Measurements from ENCODE around the gene ST8SIA1.
"Not testable (repeated sequence)": the region's sequence is repeated elsewhere in the genome, so short reads cannot be mapped to it uniquely, and the experiment has no call there.

ST8SIA1 gene

DNA sequence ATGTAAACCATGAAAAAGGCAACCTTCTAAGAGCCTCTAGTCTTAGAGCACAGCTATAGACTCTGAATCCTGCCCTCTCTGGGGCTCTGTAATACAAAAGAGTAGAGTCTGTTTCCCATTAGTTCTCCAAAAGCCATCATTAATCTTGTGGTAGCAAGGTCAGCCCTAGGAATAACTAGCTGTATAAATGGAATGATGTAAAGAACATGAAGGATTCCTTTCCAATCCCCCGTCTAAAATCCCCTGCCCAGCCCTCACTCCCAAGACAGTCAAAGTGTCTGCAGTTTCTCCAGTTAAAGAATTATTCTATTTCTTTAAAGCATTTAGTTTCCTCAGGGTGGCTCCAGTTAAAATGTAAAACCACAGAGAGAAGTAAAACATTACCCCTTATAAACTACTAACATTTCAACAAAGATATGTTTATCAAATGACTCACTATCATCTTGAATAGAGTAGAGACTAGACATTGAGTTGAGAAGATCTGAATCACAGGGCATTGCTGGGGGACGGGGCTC lies 104.2 kb downstream of the ST8SIA1 start:
- DNase-seq, result no peak

DNA sequence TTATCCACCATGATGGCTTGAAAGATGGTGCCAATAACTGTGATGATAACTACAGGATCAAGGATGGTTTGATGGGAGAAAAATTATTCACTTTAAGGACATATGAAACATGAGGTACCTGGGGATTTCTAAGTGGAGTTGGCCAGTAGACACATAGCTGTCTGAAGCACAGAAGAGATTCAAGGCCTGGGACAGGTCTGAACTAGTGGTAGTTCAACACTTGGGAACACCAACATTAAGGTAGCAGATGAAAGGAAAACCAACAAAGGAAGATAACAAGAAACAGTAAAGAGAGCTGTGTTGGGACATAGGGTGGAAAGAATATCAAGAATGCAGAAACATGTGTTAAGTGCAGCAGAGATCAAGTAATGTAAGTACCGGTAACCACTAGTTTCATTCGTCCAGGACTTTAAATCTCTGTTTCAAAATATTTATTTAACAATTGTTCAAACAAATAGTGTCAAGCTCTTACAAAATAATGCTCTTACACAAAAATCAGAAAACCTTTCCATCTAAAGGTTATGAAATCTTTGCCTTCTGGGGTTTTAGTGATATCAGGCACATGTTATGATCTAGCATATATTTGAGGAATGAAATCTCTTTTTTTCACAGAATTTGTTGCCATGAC lies 104.7 kb downstream of the ST8SIA1 start:
- DNase-seq, result no peak

DNA sequence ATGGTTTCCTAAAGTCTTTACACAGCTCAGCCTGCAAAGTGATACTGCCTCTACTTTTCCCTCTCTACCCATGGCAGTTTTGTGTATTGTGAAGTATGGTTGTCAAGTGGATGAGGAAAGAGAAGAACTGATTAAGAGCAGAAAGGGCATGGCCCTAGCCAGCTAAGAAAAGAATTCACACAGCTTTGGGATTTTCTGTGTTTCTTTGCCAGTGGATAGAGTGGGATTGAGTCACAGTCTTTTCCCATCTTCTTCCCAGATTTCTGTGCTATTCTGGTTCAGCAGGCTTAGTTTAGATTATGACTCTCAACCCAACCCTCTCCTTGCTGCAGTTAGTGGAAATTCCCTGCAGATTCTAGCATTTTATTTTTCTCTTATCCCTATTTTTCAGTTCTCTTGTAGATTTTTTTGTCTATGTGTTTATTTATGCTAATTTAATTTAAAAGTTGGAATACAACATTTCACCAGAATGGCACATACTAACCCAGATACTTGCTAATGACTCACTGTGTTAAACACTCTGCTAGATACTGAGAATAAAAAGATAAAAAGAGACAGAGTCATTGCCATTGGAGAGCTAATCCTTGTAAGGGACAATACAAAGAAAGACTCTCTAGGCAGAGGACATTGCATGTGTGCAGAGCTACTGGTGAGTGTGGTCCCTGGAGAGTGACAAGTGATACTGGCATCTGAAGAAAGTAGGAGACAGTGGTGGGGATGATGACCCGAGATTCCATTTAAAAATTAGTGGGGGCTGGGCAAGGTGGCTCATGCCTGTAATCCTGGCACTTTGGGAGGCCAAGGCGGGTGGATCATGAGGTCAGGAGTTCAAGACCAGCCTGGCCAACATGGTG lies 106.3 kb downstream of the ST8SIA1 start:
- no peak for DNase-seq

DNA sequence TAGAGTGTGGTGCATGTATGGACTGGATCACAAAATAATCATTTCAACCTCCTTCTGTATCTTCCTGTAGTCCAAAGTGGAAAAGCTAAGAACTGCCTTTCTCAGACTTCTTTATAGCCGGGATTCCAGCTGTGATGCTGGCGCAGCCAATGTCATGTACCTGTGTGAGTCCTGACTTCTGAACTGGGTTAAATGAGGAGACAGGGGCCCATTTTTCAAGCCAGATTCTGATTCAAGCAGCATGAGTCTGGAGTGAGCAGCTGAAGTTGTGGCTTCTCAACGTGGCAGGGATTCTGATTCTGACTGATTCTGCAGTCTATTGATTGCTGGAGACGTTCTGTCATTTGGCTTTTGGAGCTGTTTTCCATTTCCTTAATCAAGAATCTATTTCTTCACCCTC lies 111.2 kb downstream of the ST8SIA1 start:
- DNase-seq, result no peak

DNA sequence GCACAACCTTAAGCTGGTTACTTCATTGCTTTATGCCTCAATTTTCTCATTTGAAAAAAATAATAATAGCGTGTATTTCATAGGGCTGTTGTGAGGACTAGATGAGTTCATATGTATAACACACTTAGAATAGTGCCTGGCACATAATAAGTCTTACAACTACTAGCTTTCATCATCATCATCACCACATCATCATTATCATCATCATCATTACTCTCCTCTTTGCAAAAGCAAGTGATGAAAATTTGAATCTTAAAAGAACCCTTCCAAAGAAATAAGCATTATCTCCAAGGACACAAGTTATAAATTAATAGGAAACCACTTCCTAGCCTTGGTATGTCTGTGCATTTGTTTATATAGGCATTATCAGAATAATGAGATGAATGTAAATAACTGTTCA lies 117.0 kb downstream of the ST8SIA1 start:
- no peak for DNase-seq

DNA sequence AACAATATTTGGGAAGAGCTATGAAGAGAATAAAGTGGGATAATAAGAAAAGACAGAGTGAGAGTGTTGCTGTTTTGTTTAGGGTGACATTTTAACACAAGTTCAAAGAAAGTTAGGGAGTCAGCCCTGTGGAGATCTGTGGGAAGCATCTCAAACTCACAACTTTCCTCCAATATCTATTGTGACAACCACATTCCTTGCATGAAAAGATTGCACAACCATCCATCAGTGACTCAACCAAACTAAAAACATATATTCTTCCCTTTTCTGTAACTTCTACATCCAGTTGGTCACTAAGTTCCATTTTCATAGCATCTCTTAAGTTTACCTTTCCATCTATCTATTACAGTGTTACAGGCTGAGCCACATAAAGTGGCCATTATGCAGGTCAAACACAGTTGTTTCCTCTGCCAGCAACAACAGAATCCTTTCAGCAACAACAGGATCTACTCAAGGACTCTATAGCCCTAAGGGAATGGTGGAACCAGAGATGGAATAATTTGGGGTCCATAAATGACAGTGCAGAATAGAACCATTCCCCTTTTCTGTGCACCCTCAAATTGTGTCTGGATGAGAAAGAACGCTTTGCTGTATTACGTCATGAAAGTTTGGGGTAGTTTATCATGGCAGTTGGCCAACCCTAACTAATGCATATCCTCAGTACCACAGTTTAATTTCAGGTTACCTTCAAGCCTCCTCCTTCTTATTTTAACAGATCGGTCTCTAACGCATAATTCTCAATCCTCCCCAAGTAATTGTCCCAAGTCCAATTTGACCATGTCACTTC lies 118.8 kb downstream of the ST8SIA1 start:
- no peak for DNase-seq

DNA sequence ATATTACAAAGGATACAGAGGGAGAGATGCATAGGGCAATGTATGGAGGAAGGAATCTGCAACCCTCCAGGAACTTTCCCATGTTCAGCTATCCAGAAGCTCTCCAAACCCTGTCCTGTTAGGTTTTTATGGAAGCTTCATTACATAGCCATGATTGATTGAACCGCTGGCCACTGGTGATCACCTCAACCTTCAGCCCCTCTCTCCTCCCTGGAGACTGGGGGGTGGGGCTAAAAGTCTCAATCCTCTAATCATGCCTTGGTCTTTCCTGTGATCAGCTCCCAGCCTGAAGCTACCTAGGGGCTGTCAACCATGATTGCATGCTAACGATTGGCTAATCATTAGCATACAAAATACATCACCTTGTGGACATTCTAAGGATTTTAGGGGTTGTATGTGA lies 123.4 kb downstream of the ST8SIA1 start:
- DNase-seq, result no peak

DNA sequence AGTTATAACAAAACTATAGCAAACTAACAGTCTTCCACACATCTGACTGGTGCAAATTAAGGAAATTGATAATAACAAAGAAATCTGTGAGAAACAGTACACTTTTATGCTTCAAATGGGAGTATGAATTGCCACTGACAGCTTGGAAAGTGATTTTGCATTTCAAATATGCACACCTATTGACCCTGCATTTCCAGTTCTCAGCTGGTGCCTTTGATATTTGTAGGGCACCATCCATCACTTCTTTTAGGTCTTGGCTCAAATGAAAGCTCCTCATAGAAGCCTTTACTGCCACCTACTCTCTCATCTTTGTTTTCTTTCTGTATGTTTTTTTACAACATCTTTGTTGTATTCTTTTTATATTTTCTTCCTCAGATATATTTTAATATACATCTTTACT lies 125.1 kb downstream of the ST8SIA1 start:
- DNase-seq, result no peak

DNA sequence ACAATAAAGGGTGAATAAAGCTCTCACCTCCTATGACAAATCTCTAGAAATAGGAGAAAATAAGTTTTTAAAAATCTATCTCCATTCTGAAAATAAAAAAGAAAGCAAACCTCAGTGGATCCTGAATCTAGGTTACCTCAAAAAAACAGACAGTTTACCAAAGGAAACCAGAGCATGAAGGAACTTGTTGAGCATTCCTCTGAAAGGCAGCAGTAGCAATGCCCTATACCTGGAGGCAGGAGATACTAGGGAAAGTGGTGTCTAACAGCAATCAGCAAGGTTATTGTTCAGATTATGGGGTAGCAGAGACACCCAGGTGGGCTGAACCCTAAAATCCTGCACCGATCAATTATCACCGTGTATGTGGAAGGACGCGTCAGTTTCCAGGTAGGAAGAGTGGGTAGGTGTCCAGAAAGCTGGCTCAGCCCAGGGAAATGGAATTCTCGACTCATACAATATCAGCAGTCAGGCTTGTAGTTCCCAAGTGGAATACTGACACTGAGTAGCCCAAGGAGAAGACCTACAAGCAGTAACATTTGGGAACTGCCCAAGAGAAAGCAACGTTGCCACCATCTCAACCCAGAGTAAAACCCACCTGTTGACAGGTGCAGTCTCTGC lies 128.3 kb downstream of the ST8SIA1 start:
- DNase-seq, result no peak

DNA sequence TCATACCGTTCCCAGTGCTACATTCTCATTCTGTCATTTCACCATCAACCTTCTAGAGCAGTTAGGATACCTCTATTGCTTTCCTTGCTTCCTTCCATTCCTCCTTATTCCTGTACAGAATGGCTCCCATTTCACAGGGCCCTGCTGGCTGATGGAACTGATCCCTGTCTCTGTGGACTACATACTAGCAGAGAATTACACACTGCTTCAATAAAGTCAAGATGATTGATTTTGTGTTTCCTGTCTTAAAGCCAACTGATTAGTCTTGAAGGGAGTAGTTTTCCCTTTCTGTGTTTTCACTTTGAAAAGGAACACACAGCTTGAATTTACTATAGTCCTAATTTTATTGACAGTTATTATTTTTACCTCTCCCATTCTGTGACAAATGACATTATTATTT lies 130.1 kb downstream of the ST8SIA1 start:
- DNase-seq, result no peak

DNA sequence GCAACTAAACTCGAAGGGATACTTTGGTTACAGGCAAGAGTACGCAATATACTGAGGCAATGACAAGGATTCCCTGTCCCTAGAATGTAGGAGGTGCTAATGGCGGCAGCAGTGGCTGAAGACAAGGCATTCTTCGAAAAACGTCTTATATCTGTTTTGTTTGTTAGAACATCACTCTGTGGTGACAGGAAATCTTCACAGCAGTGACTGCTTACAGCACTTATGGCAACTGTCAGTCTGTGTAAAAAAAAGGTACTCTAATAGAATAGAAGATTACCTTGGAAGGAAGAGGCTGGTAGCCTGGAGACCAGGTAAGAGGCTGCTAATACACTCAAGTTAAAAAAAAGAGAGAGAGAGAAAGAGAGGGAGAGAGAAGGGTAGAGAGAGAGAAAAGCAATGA lies 131.7 kb downstream of the ST8SIA1 start:
- DNase-seq, result no peak

DNA sequence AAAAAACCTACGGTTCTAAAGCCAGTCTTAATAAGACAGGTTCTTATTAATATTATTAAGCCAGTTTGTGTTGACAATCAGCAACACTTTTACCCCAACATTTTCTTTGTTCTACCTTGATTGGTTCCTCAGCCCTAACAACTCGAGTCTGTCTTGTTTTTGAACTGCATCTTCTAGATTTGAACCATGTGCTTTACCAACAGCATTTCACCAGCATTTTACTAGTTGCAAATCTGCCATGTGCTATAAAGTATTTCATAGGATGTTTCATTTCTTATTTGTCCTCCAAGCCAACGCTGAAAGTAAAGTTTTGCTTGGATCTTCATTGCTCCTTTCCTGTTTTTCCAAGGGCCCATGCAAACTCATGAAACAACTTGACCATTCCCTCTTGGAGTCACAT lies 133.4 kb downstream of the ST8SIA1 start:
- no peak for DNase-seq

DNA sequence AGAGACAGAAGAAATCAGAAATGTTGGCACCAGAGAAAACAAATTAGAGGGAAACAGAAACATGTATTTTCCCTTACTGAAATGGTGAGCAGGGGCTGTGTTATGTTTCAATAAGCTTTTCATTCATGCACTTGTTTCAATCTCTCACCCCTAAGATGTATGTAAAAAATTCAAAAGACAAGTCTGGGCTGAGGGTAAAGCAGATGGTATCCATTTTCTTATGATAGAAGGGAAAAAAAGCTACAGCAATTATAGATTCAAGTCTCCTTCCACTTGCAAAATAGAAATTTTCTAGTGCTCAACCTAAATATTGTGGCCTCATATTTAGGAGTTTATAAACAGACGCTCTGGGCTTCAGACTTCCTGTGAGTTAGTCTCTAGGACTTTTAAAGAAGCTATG lies 138.3 kb downstream of the ST8SIA1 start:
- DNase-seq, result no peak

DNA sequence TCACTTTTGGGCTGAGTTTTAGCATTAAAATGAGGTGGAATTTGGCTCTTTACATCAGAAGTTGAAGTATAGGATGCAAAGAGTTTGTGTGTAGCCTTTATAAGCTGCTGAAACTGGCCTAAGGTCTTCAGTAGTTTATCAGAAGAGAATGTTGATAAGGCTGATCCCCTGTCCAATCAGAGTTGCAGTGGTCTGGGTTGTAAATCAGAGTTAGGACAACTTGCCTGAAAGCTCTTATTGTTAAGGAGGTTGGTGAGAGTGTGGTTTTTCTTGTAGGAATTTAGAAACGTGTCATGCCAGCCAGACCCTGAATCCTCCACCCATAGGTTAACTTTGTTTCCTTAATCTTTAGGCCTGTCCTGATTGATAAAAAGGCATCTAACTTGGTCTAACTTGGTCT lies 143.5 kb downstream of the ST8SIA1 start:
- no peak for DNase-seq

DNA sequence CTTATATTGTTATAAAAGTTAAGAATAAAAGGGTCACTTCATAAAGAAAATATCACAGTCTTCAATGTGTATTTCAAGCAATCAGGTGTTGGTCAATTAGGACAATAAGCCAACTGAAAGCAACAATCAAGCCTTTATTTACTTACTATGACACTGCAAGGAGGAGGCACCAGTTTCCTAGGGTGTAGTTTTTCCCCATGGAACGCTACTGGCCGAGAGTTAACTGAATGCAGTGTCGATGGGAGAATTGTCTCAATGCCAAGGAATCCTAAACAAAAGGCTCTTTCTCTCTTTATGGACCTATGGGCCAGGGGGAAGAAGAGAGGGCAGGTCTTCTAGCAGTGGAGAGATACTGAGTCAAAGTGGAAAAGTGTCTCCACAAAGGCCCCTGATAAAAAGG lies 146.1 kb downstream of the ST8SIA1 start:
- no peak for DNase-seq

DNA sequence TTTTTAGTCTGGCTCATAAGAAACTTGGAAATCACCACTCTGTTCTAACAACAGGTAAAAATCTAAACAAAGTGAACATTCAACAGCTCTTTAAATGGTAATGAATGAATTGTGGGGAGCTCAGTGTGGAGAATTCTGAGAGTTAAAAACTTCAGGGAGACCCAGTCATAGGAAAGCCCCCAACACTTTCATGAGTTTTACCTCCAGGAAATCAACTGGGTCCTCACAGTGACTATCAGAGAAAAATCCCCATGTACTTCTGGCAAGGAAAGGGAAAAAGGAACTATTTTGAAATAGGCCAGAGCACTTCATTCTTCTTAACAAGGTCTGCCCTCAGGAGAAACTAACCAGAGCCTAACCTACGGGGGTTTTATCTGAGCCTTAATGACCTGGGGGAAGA lies 153.8 kb downstream of the ST8SIA1 start:
- DNase-seq, result no peak

DNA sequence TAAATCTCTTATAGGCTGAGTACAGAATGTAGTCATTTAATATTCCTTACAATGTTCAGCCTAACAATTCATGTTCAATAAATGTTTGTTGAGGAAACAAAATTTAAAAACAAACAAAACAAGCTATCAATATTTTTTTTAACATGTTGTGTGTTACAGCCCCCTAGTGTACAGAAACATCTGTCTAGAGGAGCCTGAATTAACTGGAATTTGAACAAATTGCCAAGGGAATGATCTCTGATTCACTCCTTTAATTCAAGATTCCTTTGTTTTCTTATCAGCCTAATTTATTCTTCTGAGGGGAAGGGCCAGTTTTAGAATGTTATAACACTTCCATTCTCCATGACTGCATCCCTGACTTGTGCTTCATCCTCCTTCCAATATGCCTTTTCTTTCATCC lies 161.3 kb downstream of the ST8SIA1 start:
- no peak for DNase-seq

DNA sequence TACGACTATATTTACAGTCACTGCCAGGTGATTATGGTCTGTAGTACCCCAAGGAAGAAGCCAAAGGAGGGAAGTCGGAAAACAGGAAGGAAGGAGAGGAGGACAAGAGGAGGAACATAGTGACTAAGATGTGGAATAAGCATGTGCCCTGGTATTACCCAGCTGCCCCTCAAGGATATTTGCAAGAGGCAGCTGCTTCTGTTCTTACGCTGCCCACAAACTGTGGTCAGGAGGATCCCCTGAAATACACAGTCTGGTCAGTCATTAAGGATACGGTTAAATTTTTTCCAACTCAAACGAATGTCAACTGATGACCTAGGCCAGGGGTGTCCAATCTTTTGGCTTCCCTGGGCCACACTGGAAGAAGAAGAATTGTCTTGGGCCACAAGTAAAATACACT lies 162.0 kb downstream of the ST8SIA1 start:
- DNase-seq, result no peak

DNA sequence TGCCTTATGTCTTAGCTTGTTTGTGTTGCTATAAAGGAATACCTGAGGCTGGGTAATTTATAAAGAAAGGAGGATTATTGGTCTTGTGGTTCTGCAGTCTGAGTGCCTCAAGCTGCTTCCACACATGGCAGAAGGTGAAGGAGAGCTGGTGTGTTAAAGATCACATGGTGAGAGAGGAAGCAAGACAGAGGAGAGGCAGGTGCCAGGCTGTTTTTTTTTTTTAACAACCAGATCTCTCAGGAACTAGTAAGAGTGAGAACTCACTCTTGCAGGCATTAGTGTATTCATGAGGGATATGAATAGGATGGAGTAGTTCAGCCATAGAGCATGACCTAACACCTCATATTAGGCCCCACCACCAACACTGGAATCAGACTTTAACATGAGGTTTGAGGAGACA lies 165.1 kb downstream of the ST8SIA1 start:
- no peak for DNase-seq

DNA sequence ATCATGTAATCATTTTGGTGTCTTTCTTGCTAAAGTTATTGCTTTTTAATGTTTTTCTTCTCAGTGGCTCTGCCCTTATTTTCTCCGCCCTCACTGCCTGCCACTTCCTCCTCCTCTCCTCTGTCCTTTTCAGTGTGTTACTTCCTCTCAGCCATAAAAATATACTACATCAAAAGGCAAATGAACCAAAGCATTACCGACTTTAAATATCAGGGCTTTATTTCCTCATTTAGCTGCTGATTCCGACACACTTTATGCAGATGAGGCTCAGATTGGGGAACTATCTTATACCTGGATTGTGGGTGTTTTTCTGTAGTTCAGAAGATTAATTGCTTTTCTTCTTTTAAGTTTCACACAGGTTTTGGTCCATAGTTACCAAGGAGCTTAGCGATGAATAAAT lies 170.4 kb downstream of the ST8SIA1 start:
- peak; percentile 62 for DNase-seq

DNA sequence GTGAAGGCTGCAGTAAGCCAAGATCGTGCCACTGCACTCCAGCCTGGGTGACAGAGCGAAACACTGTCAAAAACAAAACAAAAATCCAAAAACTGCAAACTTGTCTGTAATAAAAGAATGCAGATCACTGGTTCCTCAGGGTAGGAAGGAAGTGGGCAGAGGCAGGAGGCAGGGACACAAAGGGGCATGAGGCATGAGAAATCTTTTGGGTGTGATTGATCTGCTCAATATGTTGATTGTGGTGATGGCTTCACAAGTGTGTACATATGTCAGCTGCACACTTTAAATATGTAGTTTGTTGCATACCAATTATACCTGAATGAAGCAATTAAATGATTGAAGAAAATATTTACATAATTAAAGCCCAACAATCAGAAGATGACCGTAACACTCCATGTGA lies 170.9 kb downstream of the ST8SIA1 start:
- no peak for DNase-seq

DNA sequence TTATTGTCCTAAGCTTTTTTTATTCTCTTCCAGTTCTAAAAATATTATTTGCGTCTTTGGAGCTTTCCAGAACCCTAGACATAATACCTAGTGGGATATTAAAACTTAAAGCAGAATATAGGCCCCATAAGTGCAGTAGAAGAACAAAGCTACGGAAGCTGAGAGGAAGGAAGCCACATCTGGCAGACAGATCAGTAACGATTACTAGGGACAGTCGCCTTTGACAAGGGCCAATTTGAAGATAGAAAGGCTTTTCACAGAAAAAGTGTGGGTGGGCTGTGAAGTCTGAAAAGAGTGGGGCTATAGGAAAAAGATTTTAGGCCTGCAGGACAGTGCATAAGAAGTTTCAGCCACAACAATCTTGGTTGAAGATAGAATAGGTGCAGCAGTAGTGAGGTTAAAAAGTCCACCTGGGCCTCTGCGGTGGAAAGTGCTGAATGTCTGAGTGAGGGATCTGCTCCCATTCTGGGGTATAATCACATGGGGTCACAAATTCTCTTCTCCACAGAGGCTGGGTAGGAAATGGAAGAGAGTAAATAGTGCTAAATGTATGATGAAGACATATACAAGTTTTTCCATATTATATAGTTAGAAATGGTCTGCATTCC lies 174.0 kb downstream of the ST8SIA1 start:
- DNase-seq, result peak; percentile 44

DNA sequence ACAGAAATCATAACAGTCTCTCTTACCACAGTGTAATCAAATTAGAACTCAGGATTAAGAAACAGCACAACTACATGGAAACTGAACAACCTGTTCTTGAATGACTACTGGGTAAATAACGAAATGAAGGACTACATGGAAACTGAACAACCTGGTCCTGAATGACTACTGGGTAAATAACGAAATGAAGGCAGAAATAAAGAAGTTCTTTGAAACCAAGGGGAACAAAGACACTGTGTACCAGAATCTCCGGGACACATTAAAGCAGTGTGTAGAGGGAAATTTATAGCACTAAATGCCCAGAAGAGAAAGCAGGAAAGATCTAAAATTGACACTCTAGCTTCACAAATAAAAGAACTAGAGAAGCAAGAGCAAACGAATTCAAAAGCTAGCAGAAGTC lies 185.2 kb downstream of the ST8SIA1 start:
- not testable (repeated sequence) for DNase-seq

Measured in hematopoietic multipotent progenitor cell treated with erythropoietin and hydrocortisone succinate and interleukin-3 and kit ligand, for 4 days (in vitro differentiated cells).